HCT116 (cell line): ENCODE results near the gene ASB1.

ENCODE experiments used
- CBX3 ChIP-seq: IDR thresholded peaks from 2 replicates; pipeline ENCODE4 v1.6.1; 2012; ENCODE audit warnings: low read depth
- EZH2 ChIP-seq: fragments of 200-600 bp; sonication (generic); IDR thresholded peaks from 2 replicates; pipeline ENCODE4 v1.6.1; 2017; ENCODE audit warnings: antibody characterized with exemption, mixed run types
- JUND ChIP-seq: IDR thresholded peaks from 2 replicates; pipeline ENCODE4 v1.6.1; 2012
- POLR2A ChIP-seq: IDR thresholded peaks from 2 replicates; pipeline ENCODE4 v1.7.0; 2011; ENCODE audit warnings: borderline replicate concordance; ENCODE audit not compliant: insufficient read depth, insufficient read length; ENCODE audit errors: extremely low read depth
- POLR2AphosphoS5 ChIP-seq: IDR thresholded peaks from 2 replicates; pipeline ENCODE4 v1.6.1; 2011; ENCODE audit warnings: mild to moderate bottlenecking, low read depth, low read length, moderate library complexity
- RAD21 ChIP-seq: IDR thresholded peaks from 2 replicates; pipeline ENCODE4 v1.6.1; 2012; ENCODE audit warnings: low read depth, mild to moderate bottlenecking
- YY1 ChIP-seq: IDR thresholded peaks from 2 replicates; pipeline ENCODE4 v1.6.1; 2011; ENCODE audit warnings: low read length, low read depth, moderate library complexity, mild to moderate bottlenecking; ENCODE audit not compliant: insufficient replicate concordance; ENCODE audit errors: extremely low read depth
- TF ChIP-seq, protein P1 (sequence below), 3 experiments: fragments of 200-600 bp in 1 of 3; sonication (generic) in 1 of 3; IDR thresholded peaks in 2 of 3; conservative IDR thresholded peaks in 1 of 3; 2 replicates each; pipeline ENCODE4 v1.5.1; 2012 to 2017; ENCODE audit warnings: low read depth in 2 of 3, low read length in 2 of 3, antibody characterized with exemption in 1 of 3, borderline replicate concordance in 1 of 3, control low read depth in 1 of 3, mild to moderate bottlenecking in 1 of 3, mixed read lengths in 1 of 3, mixed run types in 1 of 3, moderate library complexity in 1 of 3; ENCODE audit not compliant: insufficient read depth in 1 of 3
- TF ChIP-seq, protein P2 (sequence below): IDR thresholded peaks from 2 replicates; pipeline ENCODE4 v1.6.1; 2012

DNA sequence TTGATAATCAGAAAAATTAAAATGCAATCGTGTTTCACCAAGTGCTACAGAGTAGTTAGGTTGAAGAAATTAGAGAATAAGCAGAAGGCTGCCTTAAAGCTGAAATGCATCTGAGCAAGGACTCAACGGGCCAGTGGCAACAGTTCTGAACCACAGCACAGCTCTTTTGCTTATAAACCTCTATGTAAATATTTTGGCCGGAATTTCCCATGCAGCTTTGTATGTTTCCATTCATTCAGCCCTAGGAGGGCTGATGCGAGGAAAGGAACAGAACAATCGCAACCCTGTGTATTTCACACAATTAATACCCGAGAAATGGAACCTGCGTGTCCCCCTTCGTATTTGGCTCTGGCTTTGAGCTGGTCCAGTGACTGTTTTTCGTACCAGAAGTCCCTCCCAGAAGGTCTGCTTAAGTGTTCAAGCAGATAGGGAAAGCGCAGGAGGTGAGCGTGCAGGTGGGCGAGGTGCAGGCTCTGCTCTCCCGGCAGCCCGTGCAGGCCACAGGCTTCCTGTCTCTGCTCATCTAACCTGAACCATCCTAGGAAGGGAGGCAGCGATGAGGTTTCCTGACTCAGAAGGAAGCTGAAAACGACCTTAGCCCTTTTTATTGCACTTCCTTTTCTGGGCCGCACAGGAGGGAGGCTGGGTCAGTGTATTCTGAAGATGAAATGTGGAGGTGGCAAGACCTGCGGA lies 67.3 kb downstream of the ASB1 start:
- TF ChIP-seq, protein P1, sequence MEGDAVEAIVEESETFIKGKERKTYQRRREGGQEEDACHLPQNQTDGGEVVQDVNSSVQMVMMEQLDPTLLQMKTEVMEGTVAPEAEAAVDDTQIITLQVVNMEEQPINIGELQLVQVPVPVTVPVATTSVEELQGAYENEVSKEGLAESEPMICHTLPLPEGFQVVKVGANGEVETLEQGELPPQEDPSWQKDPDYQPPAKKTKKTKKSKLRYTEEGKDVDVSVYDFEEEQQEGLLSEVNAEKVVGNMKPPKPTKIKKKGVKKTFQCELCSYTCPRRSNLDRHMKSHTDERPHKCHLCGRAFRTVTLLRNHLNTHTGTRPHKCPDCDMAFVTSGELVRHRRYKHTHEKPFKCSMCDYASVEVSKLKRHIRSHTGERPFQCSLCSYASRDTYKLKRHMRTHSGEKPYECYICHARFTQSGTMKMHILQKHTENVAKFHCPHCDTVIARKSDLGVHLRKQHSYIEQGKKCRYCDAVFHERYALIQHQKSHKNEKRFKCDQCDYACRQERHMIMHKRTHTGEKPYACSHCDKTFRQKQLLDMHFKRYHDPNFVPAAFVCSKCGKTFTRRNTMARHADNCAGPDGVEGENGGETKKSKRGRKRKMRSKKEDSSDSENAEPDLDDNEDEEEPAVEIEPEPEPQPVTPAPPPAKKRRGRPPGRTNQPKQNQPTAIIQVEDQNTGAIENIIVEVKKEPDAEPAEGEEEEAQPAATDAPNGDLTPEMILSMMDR (IDR thresholded peaks at IDR 0.05 in 2 of 3, conservative IDR thresholded peaks at IDR 0.05 in 1 of 3; ENCODE audit: borderline replicate concordance in 1 of 3, insufficient read depth in 1 of 3, low read depth in 2 of 3, low read length in 2 of 3) = no peak
- TF ChIP-seq CBX3 (no peak), POLR2AphosphoS5 (no peak), YY1 (no peak), POLR2A (no peak), JUND (no peak), EZH2 (no peak), RAD21 (no peak)
- TF ChIP-seq, protein P2, sequence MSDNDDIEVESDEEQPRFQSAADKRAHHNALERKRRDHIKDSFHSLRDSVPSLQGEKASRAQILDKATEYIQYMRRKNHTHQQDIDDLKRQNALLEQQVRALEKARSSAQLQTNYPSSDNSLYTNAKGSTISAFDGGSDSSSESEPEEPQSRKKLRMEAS = no peak
